IMR-90 (cell line): Measurements from ENCODE around the gene SLC39A2. TPM values are rescaled to one million over a fixed set of nuclear protein-coding genes. Genes with fewer than 3 reads are reported as not detected.
A peak's percentile ranks its signal among the peaks of the same experiment; 100 is the strongest.

Source experiments
- ATAC-seq: fragments of 200-7000 bp; cut with Tn5 transposase; 2 replicates; pipeline ENCODE4 v1.9.1; 2020; ENCODE audit warnings: low read depth, mild to moderate bottlenecking, moderate library complexity
- BruUV-seq: library from RNA; stranded (reverse); fragments of 400-500 nt; replicated peaks from 2 replicates; lab custom pipeline; 2021; lab: Mats Ljungman, UMichigan
- CTCF ChIA-PET: fragments of 300-600 bp; formaldehyde crosslinking; extraction: SDS; loops from one replicate; lab custom pipeline; 2021; ENCODE audit warnings: antibody characterized with exemption; lab: Yijun Ruan, JAX
- POLR2A ChIA-PET: fragments of 300-600 bp; sonication (Branson Sonifier 250); formaldehyde crosslinking; loops from one replicate; lab custom pipeline; 2022; ENCODE audit warnings: antibody characterized with exemption; ENCODE audit not compliant: unreplicated experiment; lab: Charles Lee
- DNase-seq: peaks from one replicate; pipeline ENCODE4 v3.0.0; 2013
- H2AFZ ChIP-seq: replicated peaks from 2 replicates; pipeline ENCODE3; 2013; ENCODE audit warnings: low read length, mild to moderate bottlenecking; ENCODE audit not compliant: poor library complexity
- H2AK5ac ChIP-seq: 2 replicates; pipeline ENCODE4 v1.6.1; 2013; ENCODE audit warnings: low read depth, low read length, inconsistent platforms
- H2AK9ac ChIP-seq: replicated peaks from 2 replicates; pipeline ENCODE3; 2013; ENCODE audit warnings: mild to moderate bottlenecking, low read depth, low read length, moderate library complexity; ENCODE audit not compliant: poor library complexity
- H2BK120ac ChIP-seq: 2 replicates; pipeline ENCODE4 v1.6.1; 2013; ENCODE audit warnings: low read depth, low read length, inconsistent platforms
- H2BK15ac ChIP-seq: 3 replicates; pipeline ENCODE4 v1.6.1; 2013; ENCODE audit warnings: low read depth, low read length, inconsistent platforms
- H2BK20ac ChIP-seq: 2 replicates; pipeline ENCODE4 v1.6.1; 2013; ENCODE audit warnings: low read depth, mild to moderate bottlenecking, inconsistent platforms, low read length, moderate library complexity
- H2BK5ac ChIP-seq: 2 replicates; pipeline ENCODE4 v1.6.1; 2013; ENCODE audit warnings: mild to moderate bottlenecking, low read depth, low read length, inconsistent platforms; ENCODE audit not compliant: poor library complexity, severe bottlenecking
- H3K14ac ChIP-seq: replicated peaks from 2 replicates; pipeline ENCODE4 v1.6.1; 2013; ENCODE audit warnings: low read depth, low read length, inconsistent platforms
- H3K18ac ChIP-seq: 2 replicates; pipeline ENCODE4 v1.6.1; 2013; ENCODE audit warnings: low read depth, low read length, control low read depth
- H3K23ac ChIP-seq: 2 replicates; pipeline ENCODE4 v1.6.1; 2013; ENCODE audit warnings: low read depth, low read length, inconsistent platforms
- H3K27ac ChIP-seq: 2 replicates; pipeline ENCODE4 v1.5.1; 2013; ENCODE audit warnings: mild to moderate bottlenecking, control low read depth, low read length; ENCODE audit not compliant: insufficient read depth
- H3K27me3 ChIP-seq: 2 replicates; pipeline ENCODE4 v1.6.1; 2013; ENCODE audit warnings: low read length; ENCODE audit not compliant: control insufficient read depth, insufficient read depth
- H3K36me3 ChIP-seq: 2 replicates; pipeline ENCODE4 v1.6.1; 2013; ENCODE audit warnings: low read length, mixed read lengths; ENCODE audit not compliant: control insufficient read depth, insufficient read depth
- H3K4ac ChIP-seq: 2 replicates; pipeline ENCODE4 v1.6.1; 2013; ENCODE audit warnings: low read depth, low read length, inconsistent platforms
- H3K4me1 ChIP-seq: 2 replicates; pipeline ENCODE4 v1.6.1; 2013; ENCODE audit warnings: low read length, mixed read lengths; ENCODE audit not compliant: control insufficient read depth, insufficient read depth
- H3K4me2 ChIP-seq: 2 replicates; pipeline ENCODE4 v1.6.1; 2013; ENCODE audit warnings: low read depth, mild to moderate bottlenecking, control low read depth, low read length, moderate library complexity
- H3K4me3 ChIP-seq: 2 replicates; pipeline ENCODE4 v1.5.1; 2013; ENCODE audit warnings: low read depth, mild to moderate bottlenecking, control low read depth, low read length, moderate library complexity; ENCODE audit not compliant: insufficient read depth
- H3K56ac ChIP-seq: 2 replicates; pipeline ENCODE4 v1.6.1; 2013; ENCODE audit warnings: low read length, inconsistent platforms; ENCODE audit not compliant: insufficient read depth; ENCODE audit errors: extremely low read depth
- H3K79me1 ChIP-seq, 2 experiments: 2 replicates each; pipeline ENCODE4 v1.6.1; 2013; ENCODE audit warnings: low read length in 2 of 2, inconsistent platforms in 1 of 2, low read depth in 1 of 2
- H3K9ac ChIP-seq: 2 replicates; pipeline ENCODE4 v1.6.1; 2013; ENCODE audit warnings: low read depth, low read length, control low read depth
- H3K9me1 ChIP-seq: 2 replicates; pipeline ENCODE4 v1.6.1; 2013; ENCODE audit warnings: low read length, inconsistent platforms; ENCODE audit not compliant: insufficient read depth
- H3K9me3 ChIP-seq: 2 replicates; pipeline ENCODE4 v1.6.1; 2013; ENCODE audit warnings: low read length; ENCODE audit not compliant: control insufficient read depth, insufficient read depth
- H4K20me1 ChIP-seq: 2 replicates; pipeline ENCODE4 v1.6.1; 2013; ENCODE audit warnings: low read length, inconsistent platforms; ENCODE audit not compliant: insufficient read depth
- H4K5ac ChIP-seq: 2 replicates; pipeline ENCODE4 v1.6.1; 2013; ENCODE audit warnings: mild to moderate bottlenecking, low read depth, low read length, control low read depth
- H4K8ac ChIP-seq, 2 experiments: 2 replicates each; pipeline ENCODE4 v1.6.1; 2013; ENCODE audit warnings: low read depth in 2 of 2, low read length in 2 of 2, control low read depth in 1 of 2, inconsistent platforms in 1 of 2
- H4K91ac ChIP-seq: 2 replicates; pipeline ENCODE4 v1.6.1; 2013; ENCODE audit warnings: low read depth, low read length, inconsistent platforms; ENCODE audit not compliant: insufficient read depth
- CTCF ChIP-seq: conservative IDR thresholded peaks from 2 replicates; pipeline ENCODE4 v1.5.1; 2012; ENCODE audit warnings: mild to moderate bottlenecking, low read depth, low read length, improper control_type of control experiment
- FOS ChIP-seq: fragments of 150-350 bp; IDR thresholded peaks from 2 replicates; pipeline ENCODE4 v1.6.1; 2016; ENCODE audit warnings: low read depth, low read length
- MAFK ChIP-seq: IDR thresholded peaks from 2 replicates; pipeline ENCODE4 v1.6.1; 2012; ENCODE audit warnings: low read depth, low read length, improper control_type of control experiment
- RCOR1 ChIP-seq: IDR thresholded peaks from 2 replicates; pipeline ENCODE4 v1.6.1; 2012; ENCODE audit warnings: mild to moderate bottlenecking, low read length, improper control_type of control experiment; ENCODE audit not compliant: insufficient replicate concordance
- WGBS, 2 experiments: methylation state at CpG; one replicate each; pipeline versions ENCODE4 v1.1.5 to v1.1.7; 2013; ENCODE audit warnings: missing lambda C conversion rate in 2 of 2; ENCODE audit not compliant: insufficient read length in 1 of 2; ENCODE audit errors: extremely low coverage in 2 of 2; 5-methylcytosine and 5-hydroxymethylcytosine counted together
- dilution Hi-C: fragments of 300-500 bp; cut with HindIII; formaldehyde crosslinking; loops from one replicate; pipeline ENCODE4 v1.14.3; 2018; ENCODE audit warnings: low sequenced_read_pairs; ENCODE audit not compliant: unreplicated experiment
- in situ Hi-C: fragments of 300-500 bp; cut with MboI; formaldehyde crosslinking; loops from 3 replicates; pipeline ENCODE4 v1.14.3; 2019; ENCODE audit warnings: low sequenced_read_pairs, inconsistent platforms, mixed read lengths
- intact Hi-C: fragments of 100-400 bp; cut with micrococcal nuclease; formaldehyde crosslinking; loops from 2 replicates; pipeline ENCODE4 v1.10.0; 2022
- polyA plus RNA-seq, 3 experiments: library from polyadenylated mRNA; depleted of rRNA; stranded (reverse); fragments of >200 nt; gene quantifications; 2 replicates each; pipeline ENCODE4 v1.2.3, GENCODE V29; 2012; ENCODE audit warnings: low replicate concordance in 1 of 3
- total RNA-seq: library from RNA; depleted of rRNA; stranded (reverse); fragments of >200 nt; gene quantifications from 2 replicates; pipeline ENCODE4 v1.2.3, GENCODE V29; 2012

Gene SLC39A2
- total and polyA plus RNA-seq, 2 of the 4 experiments (the other 2 are of a cell fraction), result not detected

- peak; percentile 9 for ATAC-seq
- H3K4me2 ChIP-seq, result peak overlapping the region; percentile 85
- TF ChIP-seq RCOR1 (no peak), CTCF (no peak), FOS (no peak), MAFK (no peak)
- H2AK5ac ChIP-seq, result no peak overlapping the region
- in situ Hi-C loops, result no loop called here
- no TSS peak for BruUV-seq
- H2AK9ac ChIP-seq, result no peak overlapping the region
- H2BK5ac ChIP-seq, result no peak overlapping the region
- peak overlapping the region; percentile 55 for H3K9ac ChIP-seq
- H3K18ac ChIP-seq, result no peak overlapping the region
- H4K5ac ChIP-seq, result no peak overlapping the region
- no peak overlapping the region for H3K14ac ChIP-seq
- H2BK20ac ChIP-seq, result 0 out of 2 replicates have a peak overlapping the region, but pooled peaks have one; percentile 3
- H3K4me1 ChIP-seq, result peaks cover 5% of the 10 kb centered on the region; the same call in 1 of the 2 replicates
- peak overlapping the region; percentile 34 for H3K4me3 ChIP-seq
- H3K56ac ChIP-seq, result no peak overlapping the region
- ChIA-PET CTCF (interaction anchor here (0.6 to 2.1 kb wide), 22 partner anchors 8 to 777 kb away, joined by 3 to 27 read pairs (median 5); partner anchors contain the start of gene RNASE4), POLR2A (interaction anchor here (0.5 kb wide), 1 partner anchor 638 kb away, joined by 9 read pairs; no protein-coding TSS in a partner anchor)
- H3K9me3 ChIP-seq, result no peaks in the 10 kb centered on the region
- H4K8ac ChIP-seq, result peak overlapping the region; percentile 67 to 85; a peak in 3 of 4 replicates
- H3K9me1 ChIP-seq, result peaks cover 4% of the 10 kb centered on the region; the same call in 1 of the 2 replicates
- H3K79me1 ChIP-seq, result no peaks in the 10 kb centered on the region
- DNase-seq, result no peak
- no peak overlapping the region for H4K91ac ChIP-seq
- no peak overlapping the region for H2BK120ac ChIP-seq
- intact Hi-C loops, result loop anchor here (2.0 to 5.0 kb wide), 2 partner anchors 70 to 338 kb away; no protein-coding TSS in a partner anchor
- H3K27ac ChIP-seq, result no peak overlapping the region
- no peak overlapping the region for H2BK15ac ChIP-seq
- 20% methylated on average over 3 of the region's 10 CpGs; no CpG with 5 or more reads in 1 of the 2 experiments for WGBS, 2 experiments
- H4K20me1 ChIP-seq, result no peaks in the 10 kb centered on the region
- H3K36me3 ChIP-seq, result no peaks in the 10 kb centered on the region
- H3K27me3 ChIP-seq, result peaks cover 13% of the 10 kb centered on the region
- H2AFZ ChIP-seq, result peak overlapping the region; percentile 94
- dilution Hi-C loops, result no loop called here
- no peak overlapping the region for H3K4ac ChIP-seq
- H3K23ac ChIP-seq, result peak overlapping the region; percentile 44; the same call in 1 of the 2 replicates
These were observed 28.5 kb upstream of the SLC39A2 start for GRCh38 chr14:20970647-20970982.
